K562 (cell line): ENCODE measurements around the gene CPED1. TPM values are rescaled to one million over a fixed set of nuclear protein-coding genes. Genes with fewer than 3 reads are reported as not detected.

Source experiments
- CBFB ChIP-seq: sonication (generic); formaldehyde crosslinking; IDR thresholded peaks from 2 replicates; pipeline ENCODE4 v1.4.0; 2020; ENCODE audit warnings: mild to moderate bottlenecking, missing genetic modification reagents
- CHAMP1 ChIP-seq: fragments of 450-650 bp; IDR thresholded peaks from 2 replicates; pipeline ENCODE4 v1.6.1; 2016; ENCODE audit warnings: mild to moderate bottlenecking
- DMBX1 ChIP-seq: fragments of 250-450 bp; sonication (Bioruptor Pico); IDR thresholded peaks from 2 replicates; pipeline ENCODE4 v1.8.0; 2022; ENCODE audit warnings: inconsistent platforms, mild to moderate bottlenecking, moderate library complexity, borderline replicate concordance
- HSF4 ChIP-seq: fragments of 250-450 bp; sonication (Bioruptor Pico); IDR thresholded peaks from 2 replicates; pipeline ENCODE4 v2.1.2; 2022; ENCODE audit warnings: mild to moderate bottlenecking, moderate library complexity, borderline replicate concordance
- JUN ChIP-seq, 2 experiments: sonication (generic) in 1 of 2; formaldehyde crosslinking in 1 of 2; IDR thresholded peaks; 2 replicates each; pipeline versions ENCODE4 v1.6.1 to v1.8.0; 2012 to 2022; ENCODE audit warnings: borderline replicate concordance in 2 of 2, mild to moderate bottlenecking in 2 of 2, improper control_type of control experiment in 1 of 2, low read depth in 1 of 2, low read length in 1 of 2, missing genetic modification reagents in 1 of 2
- KAT7 ChIP-seq: sonication (generic); formaldehyde crosslinking; IDR thresholded peaks from 2 replicates; pipeline ENCODE4 v1.8.0; 2022; ENCODE audit warnings: missing genetic modification reagents, mild to moderate bottlenecking, borderline replicate concordance
- MNT ChIP-seq, 2 experiments: fragments of 450-650 bp; conservative IDR thresholded peaks; 2 replicates each; pipeline ENCODE4 v1.6.1; 2017; ENCODE audit warnings: mild to moderate bottlenecking in 2 of 2, moderate library complexity in 2 of 2
- NR2C2 ChIP-seq, 2 experiments: fragments of 200-800 bp in 1 of 2; sonication (Bioruptor generic) in 1 of 2; sonication (generic) in 1 of 2; formaldehyde crosslinking in 1 of 2; IDR thresholded peaks; 2 replicates each; pipeline versions ENCODE4 v1.6.1 to v1.8.0; 2016 to 2022; ENCODE audit warnings: mild to moderate bottlenecking in 1 of 2, missing compliant biosample characterization in 1 of 2, missing genetic modification characterization in 1 of 2, missing genetic modification reagents in 1 of 2
- RBBP5 ChIP-seq: fragments of 200-600 bp; sonication (generic); IDR thresholded peaks from 2 replicates; pipeline ENCODE4 v1.6.1; 2012; ENCODE audit warnings: borderline replicate concordance, mild to moderate bottlenecking, low read length, control low read depth, inconsistent platforms; ENCODE audit not compliant: insufficient read depth, poor library complexity, severe bottlenecking
- SMAD1 ChIP-seq: fragments of 150-350 bp; IDR thresholded peaks from 2 replicates; pipeline ENCODE4 v1.6.1; 2014; ENCODE audit warnings: low read length, low read depth; ENCODE audit not compliant: partially characterized antibody
- TAF9B ChIP-seq: fragments of 450-650 bp; IDR thresholded peaks from 2 replicates; pipeline ENCODE4 v1.6.1; 2018; ENCODE audit warnings: mild to moderate bottlenecking; ENCODE audit not compliant: partially characterized antibody
- ZBTB2 ChIP-seq: fragments of 450-650 bp; IDR thresholded peaks from 2 replicates; pipeline ENCODE4 v1.6.1; 2016; ENCODE audit warnings: antibody characterized with exemption
- ZKSCAN8 ChIP-seq: fragments of 200-800 bp; sonication (Bioruptor generic); IDR thresholded peaks from 2 replicates; pipeline ENCODE4 v1.6.1; 2016; ENCODE audit warnings: missing genetic modification characterization, missing compliant biosample characterization
- ZNF316 ChIP-seq: fragments of 450-650 bp; IDR thresholded peaks from 2 replicates; pipeline ENCODE4 v1.6.1; 2016
- ZNF347 ChIP-seq: fragments of 450-650 bp; formaldehyde crosslinking; IDR thresholded peaks from 2 replicates; pipeline ENCODE4 v1.4.0; 2020; ENCODE audit warnings: low read depth, mild to moderate bottlenecking, moderate library complexity
- ZNF76 ChIP-seq: fragments of 250-450 bp; sonication (Bioruptor Pico); IDR thresholded peaks from 2 replicates; pipeline ENCODE4 v1.4.0; 2020; ENCODE audit warnings: mild to moderate bottlenecking, moderate library complexity, borderline replicate concordance
- polyA plus RNA-seq, 8 experiments: library from polyadenylated mRNA; depleted of rRNA in 4 of 8; stranded (reverse) in 5 of 8; unstranded in 3 of 8; fragments of >200 nt; fragmentation: Nextera tagmentation in 2 of 8; fragmentation: Illumina TruSeq in 1 of 8; extraction: Ambion mirVana in 2 of 8; extraction: Trizol in 1 of 8; gene quantifications; 2 replicates each; pipeline versions ENCODE4 v1.2.1 to v1.2.3, GENCODE V29; 2011 to 2014; ENCODE audit warnings: inconsistent platforms in 1 of 8, missing spikeins in 1 of 8
- total RNA-seq, 7 experiments: library from RNA; depleted of rRNA in 6 of 7; stranded (reverse); fragments of >200 nt in 6 of 7; fragmentation: Illumina TruSeq in 2 of 7; extraction: Trizol in 2 of 7; gene quantifications; 2 replicates each; pipeline versions ENCODE4 v1.2.1 to v1.2.3, GENCODE V29; 2011 to 2021; ENCODE audit warnings: low replicate concordance in 1 of 7

Gene CPED1
- total and polyA plus RNA-seq, 9 of the 15 experiments (the other 6 are each of a cell fraction or from before 2014, with no cell fraction given), result 195 to 393 (median 290) TPM

- TF ChIP-seq CHAMP1 (peak; percentile 10; the same call in 1 of the 2 replicates), CBFB (CRISPR knock-in tag) (no peak), HSF4 (CRISPR knock-in tag) (no peak), ZNF76 (0 out of 2 replicates have a peak, but pooled peaks have one; percentile 54), ZKSCAN8 (CRISPR knock-in tag) (peak; percentile 92), SMAD1 (peak; percentile 66), NR2C2 (CRISPR knock-in tag; IDR thresholded peaks at IDR 0.05) (no peak), NR2C2 (tag; IDR thresholded peaks at IDR 0.05) (0 out of 2 replicates have a peak, but pooled peaks have one; percentile 3), ZNF347 (CRISPR knock-in tag) (peak; percentile 44; the same call in 1 of the 2 replicates), ZNF316 (peak; percentile 84), KAT7 (CRISPR knock-in tag) (0 out of 2 replicates have a peak, but pooled peaks have one; percentile 59), ZBTB2 (no peak), JUN (IDR thresholded peaks at IDR 0.05; ENCODE audit: borderline replicate concordance, low read depth, low read length) (peak; percentile 73), JUN (CRISPR knock-in tag; IDR thresholded peaks at IDR 0.05; ENCODE audit: borderline replicate concordance) (no peak), DMBX1 (0 out of 2 replicates have a peak, but pooled peaks have one; percentile 10), TAF9B (peak; percentile 27), RBBP5 (peak; percentile 42), MNT (conservative IDR thresholded peaks at IDR 0.05) (peak in 1 of 2 experiments; percentile 30; a peak in 1 of 4 replicates)
These were observed 5.2 kb downstream of the CPED1 start (continued) for GRCh38 chr7:120993553-120994191.
